Endothelial cell of umbilical vein (primary cell): ENCODE data around the gene MST1. TPM values are rescaled to one million over a fixed set of nuclear protein-coding genes. Genes with fewer than 3 reads are reported as not detected.

ENCODE experiments used
- BruUV-seq: library from RNA; stranded (reverse); fragments of 400-500 nt; replicated peaks from 2 replicates; lab custom pipeline; 2021; lab: Mats Ljungman, UMichigan
- CTCF ChIA-PET: fragments of 300-600, 350-600 bp; sonication (Branson Sonifier 250); formaldehyde crosslinking; loops from one replicate; lab custom pipeline; 2021; ENCODE audit warnings: antibody characterized with exemption, inconsistent platforms; lab: Charles Lee
- POLR2A ChIA-PET: fragments of 300-600, 350-600 bp; sonication (Branson Sonifier 250); formaldehyde crosslinking; loops from one replicate; lab custom pipeline; 2021; ENCODE audit warnings: antibody characterized with exemption, inconsistent platforms; lab: Charles Lee
- DNase-seq: peaks from one replicate; pipeline ENCODE4 v3.0.0-alpha.2; 2011; ENCODE audit warnings: low read depth, low spot score
- FAIRE-seq: peaks from 2 replicates; lab custom pipeline; 2011; peaks lifted over from hg19 to GRCh38; lab: Jason Lieb, UNC
- H2AFZ ChIP-seq: 2 replicates; pipeline ENCODE4 v1.6.0; 2012; ENCODE audit warnings: low read depth, low read length, control low read depth, inconsistent platforms
- H3K27ac ChIP-seq: 2 replicates; pipeline ENCODE4 v1.5.1; 2011; ENCODE audit warnings: low read depth, mild to moderate bottlenecking, control low read depth, low read length, moderate library complexity; ENCODE audit not compliant: insufficient read depth
- H3K27me3 ChIP-seq, 2 experiments: 2 replicates each; pipeline versions ENCODE4 v1.6.0 to v1.6.1; 2011; ENCODE audit warnings: low read length in 2 of 2, mixed read lengths in 1 of 2; ENCODE audit not compliant: control insufficient read depth in 2 of 2, insufficient read depth in 2 of 2
- H3K36me3 ChIP-seq, 2 experiments: 2 replicates in 1 of 2; 3 replicates in 1 of 2; pipeline ENCODE4 v1.5.1; 2011; ENCODE audit warnings: low read length in 2 of 2, mild to moderate bottlenecking in 1 of 2, moderate library complexity in 1 of 2; ENCODE audit not compliant: control insufficient read depth in 2 of 2, insufficient read depth in 2 of 2; ENCODE audit errors: extremely low read depth in 1 of 2
- H3K4me1 ChIP-seq: 3 replicates; pipeline ENCODE4 v1.5.1; 2011; ENCODE audit warnings: mild to moderate bottlenecking, low read length; ENCODE audit not compliant: control insufficient read depth, insufficient read depth; ENCODE audit errors: extremely low read depth
- H3K4me2 ChIP-seq: 2 replicates; pipeline ENCODE4 v1.6.1; 2011; ENCODE audit warnings: low read length, control low read depth, mixed read lengths; ENCODE audit not compliant: insufficient read depth
- H3K4me3 ChIP-seq, 3 experiments: fragments of 200-600 bp in 1 of 3; sonication (generic), shearing (Covaris generic) in 1 of 3; replicated peaks in 1 of 3; 2 replicates each; pipeline ENCODE4 v1.5.1; 2011 to 2016; ENCODE audit warnings: control low read depth in 3 of 3, low read length in 3 of 3, mild to moderate bottlenecking in 2 of 3, inconsistent platforms in 1 of 3, low read depth in 1 of 3, moderate library complexity in 1 of 3; ENCODE audit not compliant: insufficient read depth in 1 of 3
- H3K79me2 ChIP-seq: 2 replicates; pipeline ENCODE4 v1.6.0; 2012; ENCODE audit warnings: low read length, inconsistent platforms; ENCODE audit not compliant: control insufficient read depth, insufficient read depth
- H3K9ac ChIP-seq: replicated peaks from 2 replicates; pipeline ENCODE3; 2011; ENCODE audit warnings: low read length, control low read depth; ENCODE audit not compliant: insufficient read depth; ENCODE audit errors: extremely low read depth
- H3K9me1 ChIP-seq: replicated peaks from 3 replicates; pipeline ENCODE4 v1.6.0; 2011; ENCODE audit warnings: mild to moderate bottlenecking, low read length; ENCODE audit not compliant: control insufficient read depth, insufficient read depth; ENCODE audit errors: extremely low read depth
- H3K9me3 ChIP-seq: replicated peaks from 2 replicates; pipeline ENCODE4 v1.5.1; 2012; ENCODE audit warnings: low read length, inconsistent platforms; ENCODE audit not compliant: control insufficient read depth, insufficient read depth
- H4K20me1 ChIP-seq: replicated peaks from 2 replicates; pipeline ENCODE3; 2011; ENCODE audit warnings: mild to moderate bottlenecking, low read length; ENCODE audit not compliant: control insufficient read depth, insufficient read depth; ENCODE audit errors: extremely low read depth
- CTCF ChIP-seq, 2 donors: IDR thresholded peaks; 1 replicate in 1 of 2; 2 replicates in 1 of 2; pipeline ENCODE4 v1.5.1; 2011; ENCODE audit warnings: low read length in 2 of 2, mild to moderate bottlenecking in 2 of 2, moderate library complexity in 2 of 2, control low read depth in 1 of 2, inconsistent platforms in 1 of 2, low read depth in 1 of 2; ENCODE audit not compliant: insufficient read depth in 1 of 2; ENCODE audit errors: extremely low read depth in 1 of 2
- EZH2 ChIP-seq: IDR thresholded peaks from 2 replicates; pipeline ENCODE4 v1.6.1; 2012; ENCODE audit warnings: borderline replicate concordance, low read depth, mild to moderate bottlenecking, moderate library complexity, low read length, inconsistent platforms; ENCODE audit not compliant: severe bottlenecking
- FOS ChIP-seq: IDR thresholded peaks from 2 replicates; pipeline ENCODE4 v1.6.1; 2011; ENCODE audit warnings: mild to moderate bottlenecking, low read length, moderate library complexity, borderline replicate concordance; ENCODE audit not compliant: insufficient read depth
- GATA2 ChIP-seq: IDR thresholded peaks from 2 replicates; pipeline ENCODE4 v1.7.0; 2011; ENCODE audit warnings: low read depth, mild to moderate bottlenecking, moderate library complexity, mixed read lengths, low read length; ENCODE audit not compliant: insufficient read length, insufficient read depth
- JUN ChIP-seq: IDR thresholded peaks from 2 replicates; pipeline ENCODE4 v1.6.1; 2011; ENCODE audit warnings: borderline replicate concordance, low read depth; ENCODE audit not compliant: insufficient read length, insufficient read depth
- MAX ChIP-seq: IDR thresholded peaks from 2 replicates; pipeline ENCODE4 v1.6.1; 2011; ENCODE audit not compliant: insufficient read depth, insufficient read length
- MYC ChIP-seq: IDR thresholded peaks from one replicate; pipeline ENCODE4 v1.6.1; 2011; ENCODE audit warnings: mild to moderate bottlenecking, low read depth, low read length
- POLR2A ChIP-seq: IDR thresholded peaks from 2 replicates; pipeline ENCODE4 v1.6.1; 2012; ENCODE audit warnings: low read depth, mild to moderate bottlenecking, control low read depth, low read length
- POLR2AphosphoS5 ChIP-seq: IDR thresholded peaks from 2 replicates; pipeline ENCODE4 v1.6.1; 2012; ENCODE audit warnings: low read depth, mild to moderate bottlenecking, control low read depth, low read length, moderate library complexity; ENCODE audit not compliant: insufficient read depth
- dilution Hi-C: fragments of 300-500 bp; cut with MboI; formaldehyde crosslinking; loops from one replicate; pipeline ENCODE4 v1.15.0; 2019; ENCODE audit warnings: low sequenced_read_pairs; ENCODE audit not compliant: extremely low pct_ligation_motif_present
- intact Hi-C: fragments of 100-400 bp; cut with micrococcal nuclease; formaldehyde crosslinking; loops from one replicate; pipeline ENCODE4 v1.10.0; 2022
- polyA plus RNA-seq, 4 experiments: library from polyadenylated mRNA; depleted of rRNA in 3 of 4; stranded (reverse) in 3 of 4; unstranded in 1 of 4; fragments of >200 nt; gene quantifications; 2 replicates each; pipeline versions ENCODE4 v1.2.1 to v1.2.3, GENCODE V29; 2011 to 2012; ENCODE audit warnings: missing spikeins in 1 of 4
- total RNA-seq: library from RNA; stranded (reverse); gene quantifications from 2 replicates; pipeline ENCODE4 v1.2.3, GENCODE V29; 2021

MST1 gene
- total and polyA plus RNA-seq, 2 donors (not counting 3 experiments of a cell fraction or from before 2014, with no cell fraction given) = 6.1 to 17.5 TPM

GRCh38 chr3:49722896-49723295 lies 33.6 kb upstream of the MST1 start:
- TF ChIP-seq JUN (no peak), MAX (no peak), MYC (no peak), GATA2 (no peak), POLR2AphosphoS5 (no peak), EZH2 (no peak), FOS (no peak), POLR2A (no peak), CTCF (IDR thresholded peaks at IDR 0.05; ENCODE audit: extremely low read depth in 1 of 2, insufficient read depth in 1 of 2, low read depth in 1 of 2, low read length in 2 of 2) (no peak)
- peak overlapping the region; percentile 59 to 85 (median 81) for H3K4me3 ChIP-seq
- H3K9ac ChIP-seq = peak overlapping the region; percentile 98
- peaks cover 13% of the 10 kb centered on the region for H3K79me2 ChIP-seq
- POLR2A ChIA-PET = no interaction called here
- no peak for DNase-seq
- H3K27me3 ChIP-seq = no peaks in the 10 kb centered on the region
- H3K4me1 ChIP-seq = peaks cover 19% of the 10 kb centered on the region
- H3K27ac ChIP-seq = peak overlapping the region; percentile 84
- H3K36me3 ChIP-seq = peaks cover 6 to 40% of the 10 kb centered on the region in 2 experiments
- H2AFZ ChIP-seq = no peak overlapping the region
- H4K20me1 ChIP-seq = no peaks in the 10 kb centered on the region
- intact Hi-C loops (loop anchor here (10.0 kb wide), 1 partner anchor 362 kb away; the partner anchor contains the start of gene RBM5), dilution Hi-C loops (no loop called here)
- H3K9me1 ChIP-seq = no peaks in the 10 kb centered on the region
- no peak for FAIRE-seq
- peak overlapping the region; percentile 83 for H3K4me2 ChIP-seq
- BruUV-seq = no TSS peak
- H3K9me3 ChIP-seq = no peaks in the 10 kb centered on the region
- CTCF ChIA-PET = interaction anchor here (1.2 to 2.9 kb wide), 2 partner anchors 116 to 183 kb away, joined by 3 to 9 read pairs; no protein-coding TSS in a partner anchor
